CD4-positive, alpha-beta T cell (primary cell): Measurements from ENCODE around the gene PDE8A. TPM values are rescaled to one million over a fixed set of nuclear protein-coding genes. Genes with fewer than 3 reads are reported as not detected.

Source experiments
- ATAC-seq: fragments of 200-7000 bp; cut with Tn5 transposase; one replicate; pipeline ENCODE4 v1.10.0; 2022; ENCODE audit warnings: mild to moderate bottlenecking; ENCODE audit not compliant: poor library complexity
- CTCF ChIA-PET: fragments of 350-600 bp; sonication (Branson Sonifier 250); formaldehyde crosslinking; loops from one replicate; lab custom pipeline; 2021; ENCODE audit warnings: antibody characterized with exemption, inconsistent platforms; lab: Charles Lee
- POLR2A ChIA-PET: fragments of 350-600 bp; sonication (Branson Sonifier 250); formaldehyde crosslinking; loops from one replicate; lab custom pipeline; 2021; ENCODE audit warnings: antibody characterized with exemption, inconsistent platforms; lab: Charles Lee
- DNase-seq, 14 experiments: peaks; one replicate each; pipeline ENCODE4 v3.0.0-alpha.2; 2013 to 2020; ENCODE audit warnings: mixed read lengths in 2 of 14
- H3K27ac ChIP-seq, 2 donors: one replicate each; pipeline versions ENCODE4 v1.5.1 to v1.7.0; 2013; ENCODE audit warnings: low read length in 2 of 2, low read depth in 1 of 2, mild to moderate bottlenecking in 1 of 2
- H3K27me3 ChIP-seq, 2 experiments: 1 replicate in 1 of 2; 2 replicates in 1 of 2; pipeline versions ENCODE4 v1.6.1 to v1.7.0; 2013; ENCODE audit warnings: low read length in 2 of 2, control low read depth in 1 of 2, mild to moderate bottlenecking in 1 of 2, moderate library complexity in 1 of 2; ENCODE audit not compliant: insufficient read depth in 2 of 2, control insufficient read depth in 1 of 2
- H3K36me3 ChIP-seq: one replicate; pipeline ENCODE4 v1.6.1; 2013; ENCODE audit warnings: low read length, control low read depth; ENCODE audit not compliant: insufficient read depth
- H3K4me1 ChIP-seq: one replicate; pipeline ENCODE4 v1.6.1; 2013; ENCODE audit warnings: low read length, control low read depth; ENCODE audit not compliant: insufficient read depth
- H3K4me3 ChIP-seq: one replicate; pipeline ENCODE4 v1.5.1; 2013; ENCODE audit warnings: mild to moderate bottlenecking, low read length, moderate library complexity
- H3K9me3 ChIP-seq, 2 experiments: 1 replicate in 1 of 2; 2 replicates in 1 of 2; pipeline versions ENCODE4 v1.6.1 to v1.7.0; 2013; ENCODE audit warnings: low read length in 2 of 2, mild to moderate bottlenecking in 2 of 2, control low read depth in 1 of 2, moderate library complexity in 1 of 2; ENCODE audit not compliant: control insufficient read depth in 1 of 2, insufficient read depth in 1 of 2
- H3K27ac Mint-ChIP-seq: one replicate; pipeline ENCODE4 v1.8.0; 2020; ENCODE audit warnings: mixed read lengths
- H3K27me3 Mint-ChIP-seq: one replicate; pipeline ENCODE4 v1.8.0; 2021; ENCODE audit warnings: mixed read lengths
- H3K36me3 Mint-ChIP-seq: one replicate; pipeline ENCODE4 v1.8.0; 2021; ENCODE audit warnings: low read depth, mixed read lengths
- H3K4me1 Mint-ChIP-seq: one replicate; pipeline ENCODE4 v1.8.0; 2021; ENCODE audit warnings: low read depth, mixed read lengths
- H3K4me3 Mint-ChIP-seq: one replicate; pipeline ENCODE4 v1.8.0; 2020; ENCODE audit warnings: mild to moderate bottlenecking, mixed read lengths
- H3K9me3 Mint-ChIP-seq: one replicate; pipeline ENCODE4 v1.8.0; 2020; ENCODE audit warnings: mixed read lengths
- intact Hi-C, 2 experiments: fragments of 100-400 bp; cut with DNase I in 1 of 2; cut with micrococcal nuclease in 1 of 2; formaldehyde crosslinking; loops; one replicate each; pipeline versions ENCODE4 v1.15.1 to v1.9.0; 2023 to 2025; cut with DNase I, micrococcal nuclease
- total RNA-seq, 174 experiments: library from RNA in 2 of 174; stranded (reverse) in 2 of 174; gene quantifications; one replicate each; pipeline ENCODE4 v1.2.3 and lab custom pipeline; 2021 to 2026
- TF ChIP-seq, protein P1 (sequence below): fragments of 200-600 bp; IDR thresholded peaks from one replicate; pipeline ENCODE4 v1.8.0; 2022; ENCODE audit warnings: antibody characterized with exemption, mild to moderate bottlenecking

The PDE8A gene
- total RNA-seq, 2 experiments from 2014 or later: 29.8 to 34.3 TPM

DNA sequence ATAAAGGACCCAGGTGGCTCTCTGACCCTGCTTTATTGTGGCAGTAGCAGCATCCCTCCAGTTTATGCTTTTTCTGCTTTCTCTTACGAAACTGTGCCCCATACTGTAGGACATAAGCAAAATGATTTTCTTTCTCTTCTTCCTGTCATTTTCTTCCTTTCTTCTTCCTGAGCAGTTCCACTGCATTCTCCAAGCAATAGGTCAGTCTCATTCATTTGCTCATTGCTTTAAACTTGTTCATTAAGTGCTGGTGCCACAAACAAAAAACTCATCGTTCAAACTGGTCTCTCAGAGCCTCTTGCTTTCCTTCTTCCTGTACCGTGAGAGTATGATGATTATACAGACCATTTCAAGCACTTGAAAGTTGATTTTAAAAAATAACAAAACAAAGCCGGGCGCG lies 66.8 kb downstream of the PDE8A start:
- no peak for ATAC-seq
- Mint-ChIP-seq H3K4me1 (peaks cover 55% of the 10 kb centered on the region), H3K9me3 (no peaks in the 10 kb centered on the region), H3K27ac (no peak overlapping the region), H3K27me3 (no peaks in the 10 kb centered on the region), H3K36me3 (no peaks in the 10 kb centered on the region), H3K4me3 (no peak overlapping the region)
- POLR2A ChIA-PET: interaction anchor here (1.2 to 5.1 kb wide), 2 partner anchors 19 to 68 kb away, joined by 3 to 36 read pairs; partner anchors contain the start of gene PDE8A
- Histone ChIP-seq H3K9me3 (no peaks in the 10 kb centered on the region), H3K4me3 (no peak overlapping the region), H3K36me3 (no peaks in the 10 kb centered on the region), H3K4me1 (no peaks in the 10 kb centered on the region), H3K27ac (no peak overlapping the region), H3K27me3 (no peaks in the 10 kb centered on the region)
- TF ChIP-seq, protein P1, sequence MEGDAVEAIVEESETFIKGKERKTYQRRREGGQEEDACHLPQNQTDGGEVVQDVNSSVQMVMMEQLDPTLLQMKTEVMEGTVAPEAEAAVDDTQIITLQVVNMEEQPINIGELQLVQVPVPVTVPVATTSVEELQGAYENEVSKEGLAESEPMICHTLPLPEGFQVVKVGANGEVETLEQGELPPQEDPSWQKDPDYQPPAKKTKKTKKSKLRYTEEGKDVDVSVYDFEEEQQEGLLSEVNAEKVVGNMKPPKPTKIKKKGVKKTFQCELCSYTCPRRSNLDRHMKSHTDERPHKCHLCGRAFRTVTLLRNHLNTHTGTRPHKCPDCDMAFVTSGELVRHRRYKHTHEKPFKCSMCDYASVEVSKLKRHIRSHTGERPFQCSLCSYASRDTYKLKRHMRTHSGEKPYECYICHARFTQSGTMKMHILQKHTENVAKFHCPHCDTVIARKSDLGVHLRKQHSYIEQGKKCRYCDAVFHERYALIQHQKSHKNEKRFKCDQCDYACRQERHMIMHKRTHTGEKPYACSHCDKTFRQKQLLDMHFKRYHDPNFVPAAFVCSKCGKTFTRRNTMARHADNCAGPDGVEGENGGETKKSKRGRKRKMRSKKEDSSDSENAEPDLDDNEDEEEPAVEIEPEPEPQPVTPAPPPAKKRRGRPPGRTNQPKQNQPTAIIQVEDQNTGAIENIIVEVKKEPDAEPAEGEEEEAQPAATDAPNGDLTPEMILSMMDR: no peak
- no peak for DNase-seq
- CTCF ChIA-PET: no interaction called here
- intact Hi-C loops: no loop called here

DNA sequence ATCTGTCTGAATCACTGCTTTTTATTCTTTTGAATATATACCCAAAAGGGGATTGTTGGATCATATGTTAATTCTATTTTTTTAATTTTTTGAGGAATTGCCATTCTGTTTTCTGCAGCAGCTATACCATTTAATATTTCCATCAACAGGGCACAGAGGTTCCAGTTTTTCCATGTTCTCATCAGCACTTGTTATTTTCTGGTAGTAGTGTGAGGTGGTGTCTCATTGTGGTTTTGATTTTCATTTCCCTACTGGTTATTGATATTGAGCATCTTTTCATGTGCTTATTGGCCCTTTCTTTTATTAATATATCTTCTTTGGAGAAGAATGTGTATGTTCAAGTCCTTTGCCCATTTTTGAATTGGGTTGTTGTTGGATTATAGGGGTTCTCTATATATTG lies 68.1 kb downstream of the PDE8A start:
- CTCF ChIA-PET: no interaction called here
- ATAC-seq (no peak), DNase-seq (no peak)
- Histone ChIP-seq H3K27me3 (no peaks in the 10 kb centered on the region), H3K4me1 (no peaks in the 10 kb centered on the region), H3K36me3 (no peaks in the 10 kb centered on the region), H3K27ac (no peak overlapping the region), H3K4me3 (no peak overlapping the region), H3K9me3 (no peaks in the 10 kb centered on the region)
- no peak overlapping the region for H3K27ac Mint-ChIP-seq
- no peaks in the 10 kb centered on the region for H3K9me3 Mint-ChIP-seq
- POLR2A ChIA-PET: no interaction called here
- H3K27me3 Mint-ChIP-seq: no peaks in the 10 kb centered on the region
- H3K4me3 Mint-ChIP-seq: no peak overlapping the region
- intact Hi-C loops: no loop called here
- peaks cover 8% of the 10 kb centered on the region for H3K36me3 Mint-ChIP-seq
- peaks cover 51% of the 10 kb centered on the region for H3K4me1 Mint-ChIP-seq
- TF ChIP-seq, protein P1: no peak

DNA sequence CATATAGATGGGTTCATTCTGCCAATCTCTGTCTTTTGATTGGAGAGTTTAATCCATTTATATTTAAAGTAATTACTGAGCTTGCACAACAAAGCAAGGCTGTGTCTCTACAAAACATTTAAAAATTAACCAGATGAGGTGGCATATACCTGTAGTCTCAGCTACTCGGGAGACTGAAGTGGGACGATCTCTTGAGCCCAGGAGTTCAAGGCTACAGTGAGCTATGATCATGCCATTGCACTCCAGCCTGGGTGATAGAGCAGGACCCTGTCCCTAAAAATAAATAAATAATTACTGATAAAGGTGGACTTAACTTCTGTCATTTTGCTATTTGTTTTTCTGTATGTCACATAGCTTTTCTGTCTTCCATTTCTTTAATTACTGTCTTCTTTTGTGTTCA lies 78.1 kb downstream of the PDE8A start:
- no peak for ATAC-seq
- peaks cover 51% of the 10 kb centered on the region for H3K36me3 Mint-ChIP-seq
- H3K27me3 Mint-ChIP-seq: no peaks in the 10 kb centered on the region
- TF ChIP-seq, protein P1: no peak
- no peak overlapping the region for H3K4me3 Mint-ChIP-seq
- H3K4me1 Mint-ChIP-seq: peaks cover 32% of the 10 kb centered on the region
- ChIA-PET POLR2A (no interaction called here), CTCF (interaction anchor here (1.7 kb wide), 1 partner anchor 16 kb away, joined by 3 read pairs; no protein-coding TSS in a partner anchor)
- no peak overlapping the region for H3K4me3 ChIP-seq
- H3K27me3 ChIP-seq: no peaks in the 10 kb centered on the region
- H3K9me3 Mint-ChIP-seq: peaks cover 7% of the 10 kb centered on the region
- H3K27ac Mint-ChIP-seq: no peak overlapping the region
- no peak overlapping the region for H3K27ac ChIP-seq
- peaks cover 0 to 14% of the 10 kb centered on the region in 2 experiments for H3K9me3 ChIP-seq
- H3K36me3 ChIP-seq: no peaks in the 10 kb centered on the region
- intact Hi-C loops: no loop called here
- DNase-seq: no peak
- no peaks in the 10 kb centered on the region for H3K4me1 ChIP-seq
